ENCODE data around the gene CDSN.
"Not testable (repeated sequence)": the region's sequence is repeated elsewhere in the genome, so short reads cannot be mapped to it uniquely, and the experiment has no call there.

CDSN gene, protein sequence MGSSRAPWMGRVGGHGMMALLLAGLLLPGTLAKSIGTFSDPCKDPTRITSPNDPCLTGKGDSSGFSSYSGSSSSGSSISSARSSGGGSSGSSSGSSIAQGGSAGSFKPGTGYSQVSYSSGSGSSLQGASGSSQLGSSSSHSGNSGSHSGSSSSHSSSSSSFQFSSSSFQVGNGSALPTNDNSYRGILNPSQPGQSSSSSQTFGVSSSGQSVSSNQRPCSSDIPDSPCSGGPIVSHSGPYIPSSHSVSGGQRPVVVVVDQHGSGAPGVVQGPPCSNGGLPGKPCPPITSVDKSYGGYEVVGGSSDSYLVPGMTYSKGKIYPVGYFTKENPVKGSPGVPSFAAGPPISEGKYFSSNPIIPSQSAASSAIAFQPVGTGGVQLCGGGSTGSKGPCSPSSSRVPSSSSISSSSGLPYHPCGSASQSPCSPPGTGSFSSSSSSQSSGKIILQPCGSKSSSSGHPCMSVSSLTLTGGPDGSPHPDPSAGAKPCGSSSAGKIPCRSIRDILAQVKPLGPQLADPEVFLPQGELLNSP

GRCh38 chr6:31120151-31120915 lies at the start of gene CDSN:
Gene CDSN, minus strand, starts transcription at chr6:31120446. Its CDS starts 27 bp downstream, at chr6:31120419.
- TF ChIP-seq, protein P1, sequence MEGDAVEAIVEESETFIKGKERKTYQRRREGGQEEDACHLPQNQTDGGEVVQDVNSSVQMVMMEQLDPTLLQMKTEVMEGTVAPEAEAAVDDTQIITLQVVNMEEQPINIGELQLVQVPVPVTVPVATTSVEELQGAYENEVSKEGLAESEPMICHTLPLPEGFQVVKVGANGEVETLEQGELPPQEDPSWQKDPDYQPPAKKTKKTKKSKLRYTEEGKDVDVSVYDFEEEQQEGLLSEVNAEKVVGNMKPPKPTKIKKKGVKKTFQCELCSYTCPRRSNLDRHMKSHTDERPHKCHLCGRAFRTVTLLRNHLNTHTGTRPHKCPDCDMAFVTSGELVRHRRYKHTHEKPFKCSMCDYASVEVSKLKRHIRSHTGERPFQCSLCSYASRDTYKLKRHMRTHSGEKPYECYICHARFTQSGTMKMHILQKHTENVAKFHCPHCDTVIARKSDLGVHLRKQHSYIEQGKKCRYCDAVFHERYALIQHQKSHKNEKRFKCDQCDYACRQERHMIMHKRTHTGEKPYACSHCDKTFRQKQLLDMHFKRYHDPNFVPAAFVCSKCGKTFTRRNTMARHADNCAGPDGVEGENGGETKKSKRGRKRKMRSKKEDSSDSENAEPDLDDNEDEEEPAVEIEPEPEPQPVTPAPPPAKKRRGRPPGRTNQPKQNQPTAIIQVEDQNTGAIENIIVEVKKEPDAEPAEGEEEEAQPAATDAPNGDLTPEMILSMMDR (IDR thresholded peaks at IDR 0.05): no peak
- no peak for TF ChIP-seq ZFX (IDR thresholded peaks at IDR 0.05; ENCODE audit: borderline replicate concordance)
- H3K27ac ChIP-seq: no peak within 1 kb of the TSS

- H3K27ac ChIP-seq: peak overlapping the region; percentile 26; the same call in 1 of the 2 replicates
- TF ChIP-seq, protein P1 (IDR thresholded peaks at IDR 0.05): no peak
- TF ChIP-seq ZFX (IDR thresholded peaks at IDR 0.05; ENCODE audit: borderline replicate concordance): no peak
Measured at GRCh38 chr6:31169123-31169857, 49.0 kb upstream of the CDSN start.

DNA sequence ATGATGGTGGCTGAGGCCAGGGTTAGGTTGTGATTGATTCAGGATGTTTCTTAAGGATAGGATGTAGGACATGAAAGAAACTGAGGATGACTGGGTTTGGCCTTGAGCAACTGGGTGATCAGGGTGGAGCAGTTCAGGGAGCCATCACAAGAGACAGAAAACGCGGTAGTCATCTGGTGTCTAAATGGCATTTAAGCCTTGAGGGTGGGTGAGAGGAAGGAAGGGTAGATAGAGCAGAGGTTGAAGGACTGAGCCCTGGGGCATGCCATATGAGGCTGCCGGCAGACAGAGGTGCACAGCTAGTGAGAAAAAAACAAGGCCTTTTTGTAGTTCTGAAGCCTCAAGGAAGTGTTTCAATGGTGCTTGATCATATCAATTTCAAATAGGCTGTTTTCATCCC lies 48.4 kb upstream of the CDSN start:
- no peak overlapping the region for H3K27ac ChIP-seq
- no peak for TF ChIP-seq ZFX (IDR thresholded peaks at IDR 0.05; ENCODE audit: borderline replicate concordance)
- TF ChIP-seq, protein P1 (IDR thresholded peaks at IDR 0.05): no peak

DNA sequence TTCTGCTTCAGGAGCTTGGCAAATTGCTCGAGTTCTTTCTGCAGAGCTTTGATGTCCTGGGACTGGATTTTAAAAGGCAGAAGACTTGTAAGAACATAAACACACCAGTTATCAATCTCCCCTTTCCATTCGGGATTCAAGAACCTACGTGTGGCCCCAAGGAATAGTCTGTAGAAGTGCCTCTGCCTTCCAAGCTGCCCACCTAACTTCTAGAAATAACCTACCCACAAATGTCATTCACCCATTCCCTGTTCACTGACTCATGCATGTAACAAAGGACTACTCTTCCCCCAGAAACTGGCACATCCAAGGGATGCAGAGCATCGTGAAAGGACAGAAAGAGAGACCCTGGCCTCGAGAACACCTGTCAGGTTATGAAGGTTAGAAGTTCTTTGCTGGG lies 45.7 kb upstream of the CDSN start:
- no peak overlapping the region for H3K27ac ChIP-seq

GRCh38 chr6:31165064-31165832 lies 45.0 kb upstream of the CDSN start:
- not testable (repeated sequence) for H3K27ac ChIP-seq

More for the DNA sequence above, 45.7 kb upstream of the CDSN start:
- TF ChIP-seq, protein P1 (IDR thresholded peaks at IDR 0.05): no peak
- no peak for TF ChIP-seq ZFX (IDR thresholded peaks at IDR 0.05; ENCODE audit: borderline replicate concordance)

GRCh38 chr6:31164475-31165063 lies 44.3 kb upstream of the CDSN start:
- not testable (repeated sequence) for H3K27ac ChIP-seq

DNA sequence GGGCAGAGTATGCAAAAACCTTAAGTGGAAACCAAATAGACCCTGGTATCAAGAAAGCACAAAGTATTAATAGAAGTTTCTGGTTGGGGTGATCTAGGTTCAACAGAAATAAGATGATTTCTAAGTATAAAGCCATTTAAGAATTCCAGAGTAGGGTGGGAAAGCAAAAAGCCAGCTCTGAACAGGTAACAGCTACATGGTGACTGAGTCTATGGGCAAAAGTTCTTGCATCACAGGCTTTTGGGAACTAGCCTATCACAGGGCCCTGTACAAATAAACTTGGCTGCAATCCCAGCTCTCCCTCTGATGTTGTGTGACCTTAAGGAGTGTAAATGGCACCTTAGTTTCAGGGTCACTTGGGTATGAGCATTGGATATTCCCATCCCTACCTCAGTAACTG lies 43.7 kb upstream of the CDSN start:
- no peak for TF ChIP-seq ZFX (IDR thresholded peaks at IDR 0.05; ENCODE audit: borderline replicate concordance)
- TF ChIP-seq, protein P1 (IDR thresholded peaks at IDR 0.05): no peak
- no peak overlapping the region for H3K27ac ChIP-seq

All from 22Rv1 (cell line).